K562 (cell line): ENCODE results near the gene DNAI1. TPM values are rescaled to one million over a fixed set of nuclear protein-coding genes. Genes with fewer than 3 reads are reported as not detected.

Source experiments
- DNMT1 ChIP-seq: fragments of 450-650 bp; IDR thresholded peaks from 2 replicates; pipeline ENCODE4 v1.6.1; 2016; ENCODE audit warnings: antibody characterized with exemption, mild to moderate bottlenecking
- RCOR1 ChIP-seq, 2 experiments: IDR thresholded peaks; 2 replicates each; pipeline ENCODE4 v1.6.1; 2012; ENCODE audit warnings: low read depth in 2 of 2, low read length in 2 of 2, borderline replicate concordance in 1 of 2, improper control_type of control experiment in 1 of 2
- RHOXF2B ChIP-seq: fragments of 250-450 bp; sonication (Bioruptor Pico); conservative IDR thresholded peaks from 2 replicates; pipeline ENCODE4 v1.5.1; 2021
- polyA plus RNA-seq, 8 experiments: library from polyadenylated mRNA; depleted of rRNA in 4 of 8; stranded (reverse) in 5 of 8; unstranded in 3 of 8; fragments of >200 nt; fragmentation: Nextera tagmentation in 2 of 8; fragmentation: Illumina TruSeq in 1 of 8; extraction: Ambion mirVana in 2 of 8; extraction: Trizol in 1 of 8; gene quantifications; 2 replicates each; pipeline versions ENCODE4 v1.2.1 to v1.2.3, GENCODE V29; 2011 to 2014; ENCODE audit warnings: inconsistent platforms in 1 of 8, missing spikeins in 1 of 8
- total RNA-seq, 7 experiments: library from RNA; depleted of rRNA in 6 of 7; stranded (reverse); fragments of >200 nt in 6 of 7; fragmentation: Illumina TruSeq in 2 of 7; extraction: Trizol in 2 of 7; gene quantifications; 2 replicates each; pipeline versions ENCODE4 v1.2.1 to v1.2.3, GENCODE V29; 2011 to 2021; ENCODE audit warnings: low replicate concordance in 1 of 7
- TF ChIP-seq, protein P1 (sequence below): fragments of 450-650 bp; IDR thresholded peaks from 2 replicates; pipeline ENCODE4 v1.6.1; 2018; ENCODE audit warnings: mild to moderate bottlenecking, low read depth; ENCODE audit not compliant: partially characterized antibody
- TF ChIP-seq, protein P2 (sequence below): sonication (generic); formaldehyde crosslinking; IDR thresholded peaks from 2 replicates; pipeline ENCODE4 v1.4.0; 2020; ENCODE audit warnings: mild to moderate bottlenecking, missing genetic modification reagents
- TF ChIP-seq, protein P3 (sequence below): fragments of 250-450 bp; sonication (Bioruptor Pico); IDR thresholded peaks from 2 replicates; pipeline ENCODE4 v1.8.0; 2022; ENCODE audit warnings: inconsistent platforms
- TF ChIP-seq, protein P4 (sequence below): sonication (generic); formaldehyde crosslinking; IDR thresholded peaks from 2 replicates; pipeline ENCODE4 v1.9.0; 2022; ENCODE audit warnings: mild to moderate bottlenecking, missing genetic modification reagents

DNAI1 gene
- total and polyA plus RNA-seq, 9 of the 15 experiments (the other 6 are each of a cell fraction or from before 2014, with no cell fraction given): 0.01 to 0.17 (median 0.04) TPM; not detected in 6

DNA sequence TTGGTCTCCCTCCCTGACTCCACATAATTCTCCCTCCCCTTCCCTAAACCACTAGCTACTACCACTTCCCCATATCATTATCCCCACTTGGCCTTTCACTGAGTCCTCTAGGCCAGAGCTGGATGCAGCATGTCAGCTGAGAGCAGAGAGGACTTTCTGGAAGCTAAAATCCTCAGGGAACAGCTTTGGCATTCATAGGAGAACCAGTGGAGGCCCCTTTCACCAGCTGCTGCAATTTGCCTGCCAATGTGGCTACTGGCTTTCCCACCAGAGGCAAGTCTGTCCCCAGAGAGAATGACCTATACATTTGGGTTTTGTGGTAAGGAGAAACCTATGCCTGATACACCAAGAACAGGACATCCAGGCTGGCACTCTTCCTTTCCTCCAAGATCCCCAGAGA lies 14.6 kb upstream of the DNAI1 start (continued):
- TF ChIP-seq, protein P1, sequence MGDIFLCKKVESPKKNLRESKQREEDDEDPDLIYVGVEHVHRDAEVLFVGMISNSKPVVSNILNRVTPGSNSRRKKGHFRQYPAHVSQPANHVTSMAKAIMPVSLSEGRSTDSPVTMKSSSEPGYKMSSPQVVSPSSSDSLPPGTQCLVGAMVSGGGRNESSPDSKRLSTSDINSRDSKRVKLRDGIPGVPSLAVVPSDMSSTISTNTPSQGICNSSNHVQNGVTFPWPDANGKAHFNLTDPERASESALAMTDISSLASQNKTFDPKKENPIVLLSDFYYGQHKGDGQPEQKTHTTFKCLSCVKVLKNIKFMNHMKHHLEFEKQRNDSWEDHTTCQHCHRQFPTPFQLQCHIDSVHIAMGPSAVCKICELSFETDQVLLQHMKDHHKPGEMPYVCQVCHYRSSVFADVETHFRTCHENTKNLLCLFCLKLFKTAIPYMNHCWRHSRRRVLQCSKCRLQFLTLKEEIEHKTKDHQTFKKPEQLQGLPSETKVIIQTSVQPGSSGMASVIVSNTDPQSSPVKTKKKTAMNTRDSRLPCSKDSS: no peak
- no peak for TF ChIP-seq DNMT1
- TF ChIP-seq, protein P2, sequence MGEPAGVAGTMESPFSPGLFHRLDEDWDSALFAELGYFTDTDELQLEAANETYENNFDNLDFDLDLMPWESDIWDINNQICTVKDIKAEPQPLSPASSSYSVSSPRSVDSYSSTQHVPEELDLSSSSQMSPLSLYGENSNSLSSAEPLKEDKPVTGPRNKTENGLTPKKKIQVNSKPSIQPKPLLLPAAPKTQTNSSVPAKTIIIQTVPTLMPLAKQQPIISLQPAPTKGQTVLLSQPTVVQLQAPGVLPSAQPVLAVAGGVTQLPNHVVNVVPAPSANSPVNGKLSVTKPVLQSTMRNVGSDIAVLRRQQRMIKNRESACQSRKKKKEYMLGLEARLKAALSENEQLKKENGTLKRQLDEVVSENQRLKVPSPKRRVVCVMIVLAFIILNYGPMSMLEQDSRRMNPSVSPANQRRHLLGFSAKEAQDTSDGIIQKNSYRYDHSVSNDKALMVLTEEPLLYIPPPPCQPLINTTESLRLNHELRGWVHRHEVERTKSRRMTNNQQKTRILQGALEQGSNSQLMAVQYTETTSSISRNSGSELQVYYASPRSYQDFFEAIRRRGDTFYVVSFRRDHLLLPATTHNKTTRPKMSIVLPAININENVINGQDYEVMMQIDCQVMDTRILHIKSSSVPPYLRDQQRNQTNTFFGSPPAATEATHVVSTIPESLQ (CRISPR knock-in tag): no peak
- TF ChIP-seq, protein P3, sequence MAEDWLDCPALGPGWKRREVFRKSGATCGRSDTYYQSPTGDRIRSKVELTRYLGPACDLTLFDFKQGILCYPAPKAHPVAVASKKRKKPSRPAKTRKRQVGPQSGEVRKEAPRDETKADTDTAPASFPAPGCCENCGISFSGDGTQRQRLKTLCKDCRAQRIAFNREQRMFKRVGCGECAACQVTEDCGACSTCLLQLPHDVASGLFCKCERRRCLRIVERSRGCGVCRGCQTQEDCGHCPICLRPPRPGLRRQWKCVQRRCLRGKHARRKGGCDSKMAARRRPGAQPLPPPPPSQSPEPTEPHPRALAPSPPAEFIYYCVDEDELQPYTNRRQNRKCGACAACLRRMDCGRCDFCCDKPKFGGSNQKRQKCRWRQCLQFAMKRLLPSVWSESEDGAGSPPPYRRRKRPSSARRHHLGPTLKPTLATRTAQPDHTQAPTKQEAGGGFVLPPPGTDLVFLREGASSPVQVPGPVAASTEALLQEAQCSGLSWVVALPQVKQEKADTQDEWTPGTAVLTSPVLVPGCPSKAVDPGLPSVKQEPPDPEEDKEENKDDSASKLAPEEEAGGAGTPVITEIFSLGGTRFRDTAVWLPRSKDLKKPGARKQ (CRISPR knock-in tag): no peak
- TF ChIP-seq, protein P4, sequence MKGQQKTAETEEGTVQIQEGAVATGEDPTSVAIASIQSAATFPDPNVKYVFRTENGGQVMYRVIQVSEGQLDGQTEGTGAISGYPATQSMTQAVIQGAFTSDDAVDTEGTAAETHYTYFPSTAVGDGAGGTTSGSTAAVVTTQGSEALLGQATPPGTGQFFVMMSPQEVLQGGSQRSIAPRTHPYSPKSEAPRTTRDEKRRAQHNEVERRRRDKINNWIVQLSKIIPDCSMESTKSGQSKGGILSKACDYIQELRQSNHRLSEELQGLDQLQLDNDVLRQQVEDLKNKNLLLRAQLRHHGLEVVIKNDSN (CRISPR knock-in tag): no peak
- no peak for TF ChIP-seq RCOR1 (IDR thresholded peaks at IDR 0.05; ENCODE audit: borderline replicate concordance in 1 of 2, low read depth in 2 of 2, low read length in 2 of 2)
- no peak for TF ChIP-seq RHOXF2B
